ENCODE measurements around the gene ANKRD52. TPM values are rescaled to one million over a fixed set of nuclear protein-coding genes. Genes with fewer than 3 reads are reported as not detected.

The ANKRD52 gene
- total RNA-seq, 1 experiment from 2014 or later, result 67.5 TPM

- no peaks in the 10 kb centered on the region for H3K27me3 ChIP-seq (ENCODE audit: control insufficient read depth, insufficient read depth, low read length)
- peak overlapping the region; percentile 94 for H3K27ac ChIP-seq (ENCODE audit: low read length)
- peak overlapping the region; percentile 74 to 86 for H3K4me3 ChIP-seq (ENCODE audit: low read depth in 2 of 2, low read length in 2 of 2)
- ChIA-PET CTCF (interaction anchor here (0.5 to 2.3 kb wide), 9 partner anchors 11 to 59 kb away, joined by 3 to 41 read pairs (median 3); partner anchors contain the start of gene SMARCC2), POLR2A (interaction anchor here (1.3 to 1.8 kb wide), 2 partner anchors 16 to 95 kb away, joined by 3 to 5 read pairs; partner anchors contain the start of gene ESYT1)
- no peak for ATAC-seq
- BruUV-seq (replicated peaks), result no TSS peak
- H3K36me3 ChIP-seq (ENCODE audit: control insufficient read depth, insufficient read depth, low read length), result no peaks in the 10 kb centered on the region; the same call in 1 of the 2 replicates
- intact Hi-C loops (cut with micrococcal nuclease; ENCODE audit: unreplicated experiment), result no loop called here
- TF ChIP-seq SIN3A (IDR thresholded peaks at IDR 0.05; ENCODE audit: borderline replicate concordance, insufficient read depth, low read depth, low read length), result no peak
- TF ChIP-seq POLR2AphosphoS5 (IDR thresholded peaks at IDR 0.05; ENCODE audit: low read depth, low read length), result no peak
- TF ChIP-seq CTCF (IDR thresholded peaks at IDR 0.05), result no peak
- TF ChIP-seq TCF7L2 (IDR thresholded peaks at IDR 0.05; ENCODE audit: low read depth, low read length), result no peak
- TF ChIP-seq REST (IDR thresholded peaks at IDR 0.05; ENCODE audit: insufficient read depth in 1 of 2, low read depth in 2 of 2, low read length in 1 of 2), result no peak
- peaks cover 16% of the 10 kb centered on the region for H3K4me1 ChIP-seq (ENCODE audit: control insufficient read depth, insufficient read depth, low read length)
- no peaks in the 10 kb centered on the region for H3K9me3 ChIP-seq (ENCODE audit: control insufficient read depth, insufficient read depth, low read depth, low read length)
- in situ Hi-C loops (cut with HindIII; ENCODE audit: low pct_unique_long_range_greater_than_20kb, low sequenced_read_pairs), result no loop called here
- no peak for DNase-seq (ENCODE audit: low read depth, low spot score)
Measured at GRCh38 chr12:56222531-56222895, 35.7 kb downstream of the ANKRD52 start.

GRCh38 chr12:56221757-56222530 is 36.2 kb downstream of the ANKRD52 start, which contains the start of gene RNF41:
RNF41 (minus strand) TSS chr12:56221922; CDS start chr12:56214047, 7,875 bp downstream.
- ChIA-PET CTCF (interaction anchor here (0.5 to 2.3 kb wide), 10 partner anchors 10 to 59 kb away, joined by 3 to 41 read pairs (median 3); partner anchors contain the start of genes ANKRD52 and SMARCC2), POLR2A (interaction anchor here (0.6 to 1.8 kb wide), 5 partner anchors 11 to 94 kb away, joined by 3 to 5 read pairs (median 4); partner anchors contain the start of gene ESYT1)
- TF ChIP-seq POLR2AphosphoS5 (IDR thresholded peaks at IDR 0.05; ENCODE audit: low read depth, low read length), result peak; percentile 91
- TF ChIP-seq SIN3A (IDR thresholded peaks at IDR 0.05; ENCODE audit: borderline replicate concordance, insufficient read depth, low read depth, low read length), result peak; percentile 57; the same call in 1 of the 2 replicates
- no peak for TF ChIP-seq TCF7L2 (IDR thresholded peaks at IDR 0.05; ENCODE audit: low read depth, low read length)
- peak within 1 kb of the TSS; percentile 94 for H3K27ac ChIP-seq (ENCODE audit: low read length)
- ATAC-seq (peak; percentile 93), DNase-seq (ENCODE audit: low read depth, low spot score) (peak; percentile 85)
- peaks cover 16% of the 10 kb centered on the region for H3K4me1 ChIP-seq (ENCODE audit: control insufficient read depth, insufficient read depth, low read length)
- in situ Hi-C loops (cut with HindIII; ENCODE audit: low pct_unique_long_range_greater_than_20kb, low sequenced_read_pairs) (no loop called here), intact Hi-C loops (cut with micrococcal nuclease; ENCODE audit: unreplicated experiment) (no loop called here)
- H3K27me3 ChIP-seq (ENCODE audit: control insufficient read depth, insufficient read depth, low read length), result no peaks in the 10 kb centered on the region
- peak within 1 kb of the TSS; percentile 74 to 86 for H3K4me3 ChIP-seq (ENCODE audit: low read depth in 2 of 2, low read length in 2 of 2)
- H3K9me3 ChIP-seq (ENCODE audit: control insufficient read depth, insufficient read depth, low read depth, low read length), result no peaks in the 10 kb centered on the region
- H3K36me3 ChIP-seq (ENCODE audit: control insufficient read depth, insufficient read depth, low read length), result no peaks in the 10 kb centered on the region; the same call in 1 of the 2 replicates
- BruUV-seq (replicated peaks), result no TSS peak
